ENCODE measurements around the gene FAM83C. TPM values are rescaled to one million over a fixed set of nuclear protein-coding genes. Genes with fewer than 3 reads are reported as not detected.

FAM83C gene
- total RNA-seq, 1 experiment from 2014 or later, result not detected

DNA sequence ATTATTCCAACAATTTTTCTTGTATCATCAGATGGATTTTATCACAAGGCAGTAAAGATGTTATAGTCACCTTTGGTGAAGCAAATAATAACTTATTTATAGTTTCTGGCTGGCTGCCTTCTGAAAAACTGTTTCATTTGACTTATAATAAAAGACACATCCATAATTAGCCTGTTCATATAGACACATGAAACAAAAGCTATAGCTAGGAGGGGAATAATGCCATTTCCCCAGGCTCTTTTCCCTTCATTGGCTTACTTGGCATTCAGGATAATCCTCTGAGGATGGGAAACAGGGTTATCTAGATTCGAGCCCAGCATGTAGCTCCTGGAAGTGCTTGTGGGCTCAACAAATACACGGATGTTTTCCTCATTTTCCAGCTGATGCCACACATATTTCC, 48.2 kb downstream of the FAM83C start:
- Histone ChIP-seq H3K36me3 (no peaks in the 10 kb centered on the region), H3K27me3 (no peaks in the 10 kb centered on the region)

DNA sequence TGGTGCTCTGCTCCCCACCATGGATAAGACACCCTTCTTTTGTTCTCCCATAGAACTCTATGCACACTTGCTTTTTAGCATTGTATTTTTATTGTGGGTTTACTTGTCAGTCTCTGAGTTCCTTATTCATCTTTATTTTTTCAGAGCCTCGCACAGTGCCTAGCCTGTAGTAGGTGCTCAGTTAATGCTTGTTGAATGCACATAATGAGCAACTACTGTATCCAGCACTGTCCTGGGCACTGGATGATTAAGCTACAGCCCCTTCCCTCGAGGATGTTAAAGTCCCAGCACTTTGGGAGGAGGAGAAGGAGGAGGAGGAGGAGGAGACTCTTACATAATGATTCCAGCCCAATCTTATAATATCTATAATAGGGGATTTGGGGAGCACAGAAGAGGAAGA, 48.9 kb downstream of the FAM83C start:
- H3K9me3 ChIP-seq, result no peaks in the 10 kb centered on the region
- DNase-seq, result no peak
- no peak overlapping the region for H3K4me3 ChIP-seq
- no peaks in the 10 kb centered on the region for H3K27me3 ChIP-seq
- no peaks in the 10 kb centered on the region for H3K36me3 ChIP-seq

More for the DNA sequence above, 48.2 kb downstream of the FAM83C start:
- H3K4me3 ChIP-seq, result no peak overlapping the region
- H3K9me3 ChIP-seq, result no peaks in the 10 kb centered on the region
- DNase-seq, result no peak

DNA sequence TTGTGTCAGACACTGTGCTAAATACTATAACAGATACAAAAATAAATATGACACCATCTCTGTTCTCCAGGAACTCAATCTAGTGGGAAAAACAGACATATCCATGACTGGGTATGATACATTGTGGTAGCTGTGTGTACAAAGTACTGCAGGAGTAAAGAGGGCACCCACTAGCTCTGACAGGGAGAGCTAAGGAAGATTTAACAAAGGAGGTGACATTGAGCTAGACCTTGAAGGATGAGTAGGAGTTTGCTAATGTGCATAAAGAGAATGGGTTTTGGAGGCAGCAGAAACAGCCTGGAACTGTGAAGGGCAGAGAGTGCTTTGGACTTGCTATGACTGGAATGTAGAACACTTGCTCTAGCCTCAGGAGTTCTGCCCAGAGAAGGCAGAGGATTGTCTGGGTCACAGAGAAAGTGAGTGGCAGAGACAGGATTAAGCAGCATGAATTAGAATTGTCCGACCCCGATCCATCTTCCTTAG, 51.4 kb downstream of the FAM83C start:
- Histone ChIP-seq H3K36me3 (no peaks in the 10 kb centered on the region), H3K9me3 (no peaks in the 10 kb centered on the region), H3K4me3 (no peak overlapping the region), H3K27me3 (no peaks in the 10 kb centered on the region)
- no peak for DNase-seq

DNA sequence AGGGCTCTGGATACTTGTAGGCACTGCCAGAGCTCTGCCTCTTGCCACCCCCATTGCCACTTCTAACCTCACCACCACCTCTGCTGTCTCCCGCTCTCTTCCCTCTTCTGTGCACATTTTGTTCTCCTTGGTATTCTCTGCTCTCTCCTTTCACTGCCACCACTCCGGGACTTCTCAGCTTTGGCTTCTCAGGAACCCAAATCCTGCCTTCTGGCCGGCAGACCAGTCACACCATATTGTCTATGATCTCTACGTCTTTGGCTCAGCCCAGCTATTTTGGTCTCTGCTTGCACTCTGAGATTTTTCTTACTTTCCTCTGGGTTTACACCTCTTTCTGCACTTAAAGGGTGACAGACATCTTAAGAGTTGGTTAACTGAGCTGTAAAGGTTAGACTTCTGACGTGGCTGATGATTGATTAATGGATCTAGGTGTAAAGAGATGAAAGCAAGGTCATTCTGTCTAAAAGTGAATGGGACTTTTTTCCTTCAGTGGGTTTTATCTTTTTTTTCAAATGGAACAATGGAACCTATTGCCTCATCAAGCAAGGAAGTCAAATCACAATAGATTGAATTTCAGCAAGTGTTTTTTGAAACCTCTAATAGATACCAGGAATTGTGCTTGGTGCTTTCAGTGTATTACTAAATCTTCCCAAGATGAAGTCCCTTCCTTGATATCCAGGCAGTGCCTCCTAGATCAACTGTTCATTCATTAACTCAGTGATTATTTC, 52.0 kb downstream of the FAM83C start:
- H3K9me3 ChIP-seq, result no peaks in the 10 kb centered on the region
- DNase-seq, result no peak
- H3K27me3 ChIP-seq, result no peaks in the 10 kb centered on the region
- no peak overlapping the region for H3K4me3 ChIP-seq
- no peaks in the 10 kb centered on the region for H3K36me3 ChIP-seq

DNA sequence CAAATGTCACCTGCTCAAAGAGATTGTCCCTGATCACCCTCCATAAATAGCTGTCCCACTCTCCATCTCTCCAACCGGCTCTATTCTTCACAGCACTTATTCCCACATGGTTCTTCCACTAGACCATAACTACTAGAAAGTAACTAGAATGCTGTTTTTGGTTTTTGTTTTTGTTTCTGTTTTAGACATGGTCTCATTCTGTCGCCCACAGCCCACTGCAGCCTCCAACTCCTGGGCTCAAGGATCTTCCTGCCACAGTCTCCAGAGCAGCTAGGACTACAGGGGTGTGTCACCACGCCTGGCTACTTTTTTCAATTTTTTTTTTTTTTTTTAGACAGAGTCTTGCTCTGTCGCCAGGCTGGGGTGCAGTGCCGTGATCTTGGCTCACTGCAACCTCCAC, 53.5 kb downstream of the FAM83C start:
- Histone ChIP-seq H3K36me3 (no peaks in the 10 kb centered on the region), H3K4me3 (no peak overlapping the region), H3K9me3 (no peaks in the 10 kb centered on the region), H3K27me3 (no peaks in the 10 kb centered on the region)
- DNase-seq, result no peak

DNA sequence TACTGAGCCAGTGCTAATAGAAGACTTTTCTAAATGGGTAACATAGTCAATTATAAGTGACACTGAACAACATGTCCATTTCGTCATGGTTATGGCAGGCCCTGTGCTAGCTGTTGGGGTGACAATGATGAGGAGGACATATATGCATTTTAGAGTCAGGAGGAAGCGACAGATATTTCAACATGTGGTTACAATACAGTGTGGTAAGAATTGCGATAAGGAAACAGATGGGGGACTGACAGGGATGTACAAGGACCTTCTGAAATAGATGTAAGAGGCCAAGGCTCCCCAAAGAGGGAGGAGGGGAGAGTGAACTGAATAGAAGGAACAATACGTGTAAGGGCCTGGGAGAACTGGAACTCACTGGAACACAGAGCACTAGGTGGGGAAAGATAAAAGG, 54.1 kb downstream of the FAM83C start:
- H3K27me3 ChIP-seq, result no peaks in the 10 kb centered on the region
- no peaks in the 10 kb centered on the region for H3K36me3 ChIP-seq
- no peak overlapping the region for H3K4me3 ChIP-seq
- no peaks in the 10 kb centered on the region for H3K9me3 ChIP-seq
- DNase-seq, result no peak

DNA sequence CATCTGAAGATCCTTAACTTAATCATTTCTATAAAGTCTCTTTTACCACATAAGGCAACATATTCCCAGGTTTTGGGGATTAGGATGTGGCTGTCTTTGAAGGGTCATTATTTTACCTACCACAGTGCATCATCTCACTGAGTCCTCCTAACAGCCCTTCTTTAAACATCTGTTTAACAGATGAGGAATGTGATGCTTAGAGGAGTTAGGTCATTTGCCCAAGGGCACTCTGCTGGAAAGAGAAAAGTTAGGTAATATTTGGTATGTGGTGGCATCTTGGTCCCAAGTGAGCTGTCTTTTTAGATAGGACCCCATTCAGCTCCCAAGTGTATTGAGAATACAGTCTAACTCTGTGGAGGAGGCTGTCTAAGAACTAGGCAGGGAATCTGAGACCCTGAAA, 54.7 kb downstream of the FAM83C start:
- DNase-seq, result no peak
- H3K4me3 ChIP-seq, result no peak overlapping the region
- no peaks in the 10 kb centered on the region for H3K9me3 ChIP-seq
- no peaks in the 10 kb centered on the region for H3K36me3 ChIP-seq
- no peaks in the 10 kb centered on the region for H3K27me3 ChIP-seq

DNA sequence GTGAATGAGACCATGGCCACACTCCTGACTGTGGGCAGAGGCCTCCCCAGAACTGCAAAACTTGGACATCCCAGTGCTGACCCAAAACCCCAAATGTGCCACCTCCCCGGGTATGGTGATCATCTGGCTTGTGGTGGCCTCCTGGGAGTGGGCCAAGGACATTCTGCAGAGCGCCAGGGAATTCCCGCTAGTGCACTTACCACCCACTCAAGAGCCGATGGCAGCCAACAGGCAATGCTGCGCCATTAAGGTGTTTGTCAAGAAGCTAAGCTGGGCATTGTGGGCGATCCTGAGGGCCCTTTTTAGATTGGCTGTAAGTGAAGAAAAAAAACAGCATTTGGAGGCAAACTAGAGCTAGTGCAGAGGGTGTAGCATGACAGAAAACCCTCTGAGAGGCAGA, 56.3 kb downstream of the FAM83C start:
- Histone ChIP-seq H3K4me3 (no peak overlapping the region), H3K27me3 (no peaks in the 10 kb centered on the region), H3K9me3 (no peaks in the 10 kb centered on the region), H3K36me3 (no peaks in the 10 kb centered on the region)
- no peak for DNase-seq

Other genes with a start within 250 kb of the FAM83C start
- 65.8 and 97.7 TPM in 2 replicates for gene TRPC4AP, start 199.6 kb downstream of the FAM83C start, total RNA-seq (2014; rRNA removed; shearing (Covaris generic); ENCODE audit: low replicate concordance)
- 47.4 and 52.2 TPM in 2 replicates for gene EDEM2, start 145.1 kb downstream of the FAM83C start, total RNA-seq (2014; rRNA removed; shearing (Covaris generic); ENCODE audit: low replicate concordance)
- gene PROCR, start 120.4 kb downstream of the FAM83C start, total RNA-seq (2014; rRNA removed; shearing (Covaris generic); ENCODE audit: low replicate concordance), result 40.0 and 53.8 TPM in 2 replicates
- gene MMP24, start 65.7 kb downstream of the FAM83C start, total RNA-seq (2014; rRNA removed; shearing (Covaris generic); ENCODE audit: low replicate concordance), result 43.2 and 52.3 TPM in 2 replicates
- 4.4 and 4.7 TPM in 2 replicates for gene MMP24OS, start 14.3 kb downstream of the FAM83C start, total RNA-seq (2014; rRNA removed; shearing (Covaris generic); ENCODE audit: low replicate concordance)
- 211 and 491 TPM in 2 replicates for gene EIF6, start 7.7 kb downstream of the FAM83C start, total RNA-seq (2014; rRNA removed; shearing (Covaris generic); ENCODE audit: low replicate concordance)
- gene UQCC1, start 119.5 kb upstream of the FAM83C start, total RNA-seq (2014; rRNA removed; shearing (Covaris generic); ENCODE audit: low replicate concordance), result 43.0 and 66.7 TPM in 2 replicates
- gene GDF5, start 145.8 kb upstream of the FAM83C start, total RNA-seq (2014; rRNA removed; shearing (Covaris generic); ENCODE audit: low replicate concordance), result 0.49 TPM in 1 of 2 replicates, not detected in the other
- gene CEP250, start 163.2 kb upstream of the FAM83C start, total RNA-seq (2014; rRNA removed; shearing (Covaris generic); ENCODE audit: low replicate concordance), result 37.3 and 58.8 TPM in 2 replicates
- gene C20orf173, start 237.2 kb upstream of the FAM83C start, total RNA-seq (2014; rRNA removed; shearing (Covaris generic); ENCODE audit: low replicate concordance), result not detected in 2 replicates
- 392 and 530 TPM in 2 replicates for gene ERGIC3, start 249.7 kb upstream of the FAM83C start, total RNA-seq (2014; rRNA removed; shearing (Covaris generic); ENCODE audit: low replicate concordance)